ENCODE data around the gene HOXA9.

HOXA9 gene

DNA sequence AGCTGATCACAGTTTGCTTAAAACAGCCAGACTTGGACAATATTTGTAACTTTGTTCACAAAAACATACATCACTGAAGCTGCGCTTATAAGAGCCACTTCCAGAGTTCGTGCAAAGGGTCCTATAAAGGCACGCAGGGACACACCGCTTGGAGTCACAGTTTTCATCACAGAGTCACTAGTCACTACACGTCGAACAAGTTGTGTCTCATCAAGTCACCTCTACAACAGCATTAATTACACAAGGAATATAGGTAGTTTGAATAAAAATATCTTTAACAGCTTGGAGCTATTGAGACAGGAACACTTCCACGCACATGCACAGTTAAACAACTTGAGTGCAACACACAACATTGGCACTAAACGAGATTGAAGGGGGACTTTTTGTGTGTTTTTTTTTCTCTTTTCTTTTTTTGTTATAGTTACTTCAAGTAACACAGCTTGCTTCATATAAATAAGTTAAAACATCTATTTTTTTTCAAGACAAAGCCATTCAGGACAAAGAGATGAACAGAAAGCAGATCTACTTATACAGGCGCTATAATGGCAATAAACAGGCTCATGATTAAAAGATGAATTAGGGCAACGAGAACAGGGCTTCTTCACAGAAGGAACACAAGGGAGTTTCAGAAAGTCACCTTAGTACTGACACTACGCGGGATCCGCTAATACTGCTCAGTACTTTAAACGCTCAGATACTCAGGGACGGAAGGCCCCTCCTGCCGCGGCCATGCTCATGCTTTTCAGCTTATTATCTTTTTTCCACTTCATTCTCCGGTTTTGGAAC is 24.0 kb downstream of the HOXA9 start:
- peak; percentile 32 for DNase-seq

DNA sequence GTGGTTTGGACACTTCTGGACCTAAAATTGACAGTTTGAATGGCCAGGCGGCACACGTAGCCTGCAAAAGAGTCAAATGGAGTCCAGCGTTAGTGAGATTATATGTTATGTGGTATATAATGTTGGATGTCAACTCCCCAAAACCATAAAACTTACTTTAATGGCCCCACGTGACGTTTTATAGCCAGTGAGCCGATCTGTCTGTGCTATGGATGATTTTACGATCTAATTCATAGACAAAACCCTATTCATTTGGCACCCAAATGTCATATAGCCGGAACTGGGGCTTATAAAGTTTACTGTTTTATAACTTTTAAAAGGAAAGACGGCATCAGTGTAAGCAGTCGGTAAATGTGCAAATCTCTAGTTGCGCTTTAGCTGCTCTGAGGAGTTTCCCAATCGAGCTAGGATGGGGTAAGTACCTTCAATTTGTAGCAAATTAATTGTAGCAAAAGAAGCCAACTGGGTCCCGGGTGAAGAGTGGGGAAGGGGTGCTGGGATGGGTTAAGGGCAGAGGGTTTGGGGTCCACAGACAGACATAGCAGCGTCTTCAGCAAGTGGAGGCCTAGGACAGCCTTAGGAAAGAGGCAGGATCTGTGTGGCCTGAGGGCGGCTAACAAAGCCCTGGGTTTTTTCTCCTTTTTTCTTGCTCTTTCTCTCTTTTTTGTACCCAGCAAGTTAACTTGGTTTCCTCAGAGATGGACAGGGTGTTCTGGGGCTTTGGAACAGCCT is 25.0 kb downstream of the HOXA9 start:
- DNase-seq, result peak; percentile 45

DNA sequence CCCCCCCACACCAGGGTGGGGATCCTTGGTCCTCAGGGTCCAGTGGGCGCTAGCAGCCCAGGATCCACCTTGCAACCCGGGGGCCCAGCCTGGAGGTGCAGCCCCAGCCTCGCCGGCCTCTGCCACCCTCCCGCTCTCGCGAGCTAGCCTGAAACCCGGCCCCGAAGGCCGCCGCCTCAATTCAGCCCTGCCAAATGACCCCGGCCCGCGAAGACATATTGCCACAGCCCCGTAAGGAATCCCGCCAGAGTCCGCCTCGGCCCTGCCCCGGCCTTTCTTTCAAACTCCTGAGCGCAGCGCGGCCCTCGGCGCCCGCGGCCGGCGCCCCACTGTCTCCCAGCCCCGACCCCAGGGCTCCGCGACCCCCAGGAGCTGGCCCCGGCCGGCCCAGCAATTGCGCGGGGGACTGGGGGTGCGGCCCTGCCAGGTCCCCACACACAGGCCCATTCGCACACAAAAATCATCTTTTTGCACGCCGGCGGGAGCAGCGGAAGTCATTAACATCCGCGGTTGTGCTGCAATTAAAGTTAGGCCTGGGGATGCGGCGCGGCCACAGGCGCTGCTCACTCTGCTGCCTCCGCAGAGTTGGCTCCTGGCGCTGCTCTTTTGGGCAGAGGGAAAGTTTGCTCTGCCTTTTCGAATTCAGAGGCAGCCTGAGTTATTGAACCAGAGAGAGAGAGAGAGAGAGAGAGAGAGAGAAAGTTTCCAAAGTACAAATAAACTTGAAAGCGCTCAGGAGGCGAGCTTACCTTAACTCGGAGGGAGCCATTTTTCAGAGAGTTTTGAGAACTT is 25.8 kb downstream of the HOXA9 start:
- DNase-seq, result peak; percentile 61

DNA sequence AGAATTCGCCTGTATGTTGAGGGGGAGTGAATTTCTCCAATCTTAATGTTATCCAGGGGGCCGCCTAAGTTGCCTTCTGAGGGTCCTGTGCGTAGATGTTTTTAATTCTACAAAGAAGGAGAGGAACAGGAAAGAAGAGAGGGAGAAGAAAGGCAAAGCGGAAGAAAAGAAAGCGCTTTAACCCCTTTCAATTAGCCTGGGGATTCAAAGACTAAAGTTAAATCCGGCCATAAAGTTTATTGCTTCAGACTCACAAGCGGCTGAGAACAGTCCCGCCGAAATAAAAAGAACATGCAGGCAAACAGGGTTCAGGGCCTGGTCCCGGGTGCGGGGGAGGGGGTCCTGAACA is 26.4 kb downstream of the HOXA9 start:
- peak; percentile 22 for DNase-seq

DNA sequence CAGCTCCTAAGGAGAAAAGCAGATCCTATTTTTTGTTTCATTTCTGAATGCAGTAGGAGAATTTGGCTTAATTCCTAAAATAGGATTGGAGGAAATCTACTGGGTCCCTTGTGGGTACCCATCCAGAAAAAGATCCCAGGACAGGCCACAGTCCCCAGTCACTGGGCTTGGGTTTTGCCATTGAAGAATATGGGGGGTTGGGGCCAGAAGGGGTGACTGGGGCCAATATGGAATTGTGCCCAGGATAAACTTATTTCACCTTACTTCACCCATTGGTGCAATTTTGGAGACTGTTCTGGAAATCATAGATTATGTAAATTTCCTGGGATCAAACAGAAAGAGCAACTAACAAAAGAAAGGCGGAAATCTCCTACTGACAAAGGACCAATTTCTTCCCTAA is 26.9 kb downstream of the HOXA9 start:
- peak; percentile 41 for DNase-seq

DNA sequence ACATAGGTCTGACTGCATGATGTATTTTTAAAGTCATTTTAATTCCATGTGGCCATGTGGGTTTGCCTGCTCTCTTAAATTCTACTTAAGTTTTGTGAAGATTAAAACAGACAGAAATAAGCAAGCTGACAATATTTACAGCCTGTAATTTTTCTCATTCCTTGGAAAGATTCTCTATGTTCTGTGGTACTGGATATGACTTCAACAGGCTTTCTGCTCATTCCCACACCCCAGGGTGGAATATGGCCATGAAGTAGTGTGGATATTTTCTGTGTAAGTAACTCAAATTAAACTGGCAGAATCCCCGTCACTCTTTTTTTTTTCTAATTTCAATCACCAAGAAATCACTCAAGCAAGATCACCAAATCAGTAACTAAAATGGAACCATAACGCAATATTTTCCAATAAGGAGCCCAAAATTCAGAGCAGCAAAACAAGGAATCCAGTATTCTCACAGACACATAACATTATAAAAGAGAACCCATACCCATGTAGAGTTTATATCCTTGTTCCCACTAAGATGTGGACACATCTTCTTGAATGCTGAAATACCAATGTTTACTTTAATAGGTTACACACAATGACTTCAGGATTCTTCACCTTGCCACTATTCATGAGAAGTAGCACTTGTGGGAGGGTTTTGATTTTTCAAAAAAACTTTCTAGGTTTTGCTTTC is 27.6 kb downstream of the HOXA9 start:
- DNase-seq, result peak; percentile 36

DNA sequence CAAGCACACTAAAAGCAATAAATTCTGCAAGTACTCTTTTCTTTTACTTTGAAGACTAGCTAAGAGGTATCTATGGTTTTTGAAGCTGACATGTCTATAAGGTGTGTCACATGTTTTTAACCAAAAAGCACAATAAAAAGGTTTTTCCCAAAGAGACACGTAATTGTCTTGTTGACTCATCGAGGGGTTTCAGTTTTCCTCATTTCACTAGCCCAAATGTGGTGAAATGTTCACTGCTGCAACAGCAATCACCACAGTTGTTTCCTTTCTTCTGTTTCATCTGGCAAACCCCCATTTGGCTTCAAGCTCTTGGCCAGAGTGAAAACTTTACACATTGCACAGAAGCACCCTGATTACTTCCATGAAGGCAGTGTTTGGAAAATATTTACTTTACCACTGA is 30.9 kb downstream of the HOXA9 start:
- peak; percentile 52 for DNase-seq

DNA sequence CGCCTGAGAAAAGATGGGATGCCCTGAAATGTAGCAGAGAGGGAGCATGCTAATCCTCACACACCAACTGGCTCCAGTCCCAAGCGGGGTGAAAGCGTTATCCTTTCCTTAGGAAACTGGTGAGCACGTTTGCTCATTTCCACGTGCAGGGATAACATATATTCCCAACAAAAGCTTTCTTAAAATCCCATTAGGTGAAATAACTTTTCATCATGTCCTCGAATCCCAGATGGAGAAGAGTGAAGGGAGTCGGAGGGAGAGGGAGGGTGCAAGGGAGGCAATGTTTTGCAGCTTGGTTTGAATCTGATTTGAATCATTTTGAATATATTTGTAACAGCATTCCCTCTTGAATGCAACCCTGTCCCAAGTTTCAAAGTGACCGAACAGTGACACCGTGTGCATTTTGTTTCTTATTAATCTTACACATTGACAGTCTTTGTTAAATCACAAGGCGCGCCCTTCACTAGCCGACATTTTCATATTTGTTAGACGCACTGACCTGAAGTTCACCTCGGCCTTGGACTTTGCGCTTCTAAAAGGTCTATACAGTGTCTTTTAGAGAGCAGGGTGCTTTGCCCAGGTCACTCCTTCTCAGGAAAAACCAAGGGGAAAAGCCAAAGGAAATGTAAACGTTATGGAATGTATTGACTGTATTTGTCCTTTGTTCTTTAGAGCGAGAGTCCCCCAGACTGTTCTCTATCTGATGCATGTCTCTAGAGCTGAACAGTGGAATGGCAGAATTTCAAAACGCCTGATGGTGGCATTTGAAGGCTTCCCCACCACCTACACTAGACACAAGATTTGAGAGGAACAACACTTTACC is 31.7 kb downstream of the HOXA9 start:
- DNase-seq, result peak; percentile 40

DNA sequence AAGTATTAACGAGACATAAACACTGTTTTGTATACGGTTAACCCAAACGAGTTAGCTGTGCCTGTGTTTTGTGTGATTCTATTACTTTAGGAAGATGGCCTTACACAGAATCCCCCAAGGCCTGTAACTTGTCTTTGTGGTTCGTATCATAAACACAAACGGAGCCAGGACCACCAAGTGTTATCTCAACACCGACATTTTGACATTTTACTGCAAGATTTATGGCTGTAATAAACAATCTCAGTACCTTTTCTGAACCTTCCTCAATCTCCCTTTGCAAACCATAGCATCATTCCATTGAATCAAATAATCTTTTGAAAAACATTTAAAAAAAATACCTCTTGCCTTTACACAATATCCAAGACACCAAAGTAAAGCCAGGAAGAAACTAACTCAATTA is 32.4 kb downstream of the HOXA9 start:
- DNase-seq, result no peak

DNA sequence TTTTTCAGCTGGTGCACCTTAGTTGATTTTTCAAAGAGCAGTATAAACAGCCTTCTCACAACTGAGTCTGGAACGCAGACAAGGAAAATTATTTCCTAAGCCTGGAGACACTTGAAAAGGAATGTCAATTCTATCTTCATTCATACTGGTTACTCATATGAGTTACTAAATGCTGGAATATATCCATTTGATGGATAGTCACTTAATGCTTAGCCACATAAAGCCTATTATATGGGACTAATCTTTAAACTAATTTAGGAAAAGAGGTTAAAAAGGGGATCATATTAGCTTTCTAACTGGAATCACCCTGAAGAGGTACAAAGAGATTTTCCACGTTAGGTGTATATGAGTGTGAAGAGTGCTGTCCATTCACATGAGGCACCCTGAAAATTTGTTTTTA is 33.1 kb downstream of the HOXA9 start:
- no peak for DNase-seq

DNA sequence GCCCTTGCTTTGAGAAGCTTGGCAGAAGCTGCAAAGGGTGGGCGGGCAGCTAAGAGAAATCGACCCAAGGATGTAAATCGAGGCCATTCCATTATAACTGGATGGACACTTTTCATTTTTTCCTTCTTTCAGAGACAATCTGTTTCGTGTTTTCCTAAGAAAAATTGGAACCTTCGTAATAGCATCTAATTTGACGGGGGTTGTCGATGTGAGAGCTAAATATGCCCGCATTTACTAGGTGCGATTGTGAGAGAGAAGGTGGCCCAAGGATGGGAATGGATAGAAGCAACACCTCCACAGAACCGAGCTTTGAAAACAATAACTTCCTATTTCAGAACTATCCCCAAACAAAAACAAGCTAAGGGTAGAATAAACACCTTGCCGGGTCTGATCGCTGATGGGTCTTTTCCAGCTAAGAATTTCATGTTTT is 33.9 kb downstream of the HOXA9 start:
- peak; percentile 28 for DNase-seq

DNA sequence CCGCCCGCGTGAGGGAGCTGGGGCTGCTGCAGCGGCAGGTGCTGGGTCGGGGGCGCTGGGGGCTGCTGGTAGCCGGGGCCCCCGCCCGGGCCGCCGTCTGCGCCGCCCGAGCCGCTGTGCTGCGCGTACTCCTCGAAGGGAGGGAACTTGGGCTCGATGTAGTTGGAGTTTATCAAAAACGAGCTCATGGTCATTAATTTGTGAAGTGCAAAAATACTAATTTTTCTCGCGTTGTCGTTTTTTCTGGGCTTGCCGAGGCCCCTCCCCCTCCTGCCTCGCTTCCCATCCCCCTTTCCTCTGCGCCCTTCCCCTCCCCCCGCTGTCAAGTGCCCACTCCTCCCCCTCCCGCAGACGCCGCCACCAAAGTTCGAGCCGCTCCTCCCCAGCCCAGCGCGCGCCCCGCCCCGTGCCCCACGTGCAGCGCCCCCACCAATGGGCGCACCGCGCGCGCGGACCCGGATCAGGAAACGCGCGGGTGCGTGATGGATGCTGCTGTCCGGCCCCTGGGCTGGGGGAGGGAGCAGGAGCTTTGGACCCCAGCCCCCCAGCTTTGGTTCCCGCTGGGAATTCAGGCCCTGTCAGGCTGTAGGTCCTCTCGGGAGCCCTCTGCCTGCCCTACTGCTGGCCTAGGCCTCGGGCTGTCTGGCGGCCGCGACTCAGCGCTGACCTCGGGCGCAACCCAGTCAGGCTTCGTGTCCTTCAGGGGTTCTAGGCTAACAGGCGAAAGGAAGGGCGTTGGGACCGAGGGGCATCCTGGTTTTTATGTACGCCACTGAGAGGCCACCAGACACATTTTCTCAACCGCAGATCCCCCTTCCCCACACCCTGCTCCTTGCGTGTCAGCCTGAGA is 34.6 kb downstream of the HOXA9 start, which contains the start of gene HOXA4:
Gene HOXA4 (minus strand): TSS at position 218 of the 850 bp plus-strand sequence. CDS start 24 bp downstream, at position 194.
- DNase-seq, result peak; percentile 95

DNA sequence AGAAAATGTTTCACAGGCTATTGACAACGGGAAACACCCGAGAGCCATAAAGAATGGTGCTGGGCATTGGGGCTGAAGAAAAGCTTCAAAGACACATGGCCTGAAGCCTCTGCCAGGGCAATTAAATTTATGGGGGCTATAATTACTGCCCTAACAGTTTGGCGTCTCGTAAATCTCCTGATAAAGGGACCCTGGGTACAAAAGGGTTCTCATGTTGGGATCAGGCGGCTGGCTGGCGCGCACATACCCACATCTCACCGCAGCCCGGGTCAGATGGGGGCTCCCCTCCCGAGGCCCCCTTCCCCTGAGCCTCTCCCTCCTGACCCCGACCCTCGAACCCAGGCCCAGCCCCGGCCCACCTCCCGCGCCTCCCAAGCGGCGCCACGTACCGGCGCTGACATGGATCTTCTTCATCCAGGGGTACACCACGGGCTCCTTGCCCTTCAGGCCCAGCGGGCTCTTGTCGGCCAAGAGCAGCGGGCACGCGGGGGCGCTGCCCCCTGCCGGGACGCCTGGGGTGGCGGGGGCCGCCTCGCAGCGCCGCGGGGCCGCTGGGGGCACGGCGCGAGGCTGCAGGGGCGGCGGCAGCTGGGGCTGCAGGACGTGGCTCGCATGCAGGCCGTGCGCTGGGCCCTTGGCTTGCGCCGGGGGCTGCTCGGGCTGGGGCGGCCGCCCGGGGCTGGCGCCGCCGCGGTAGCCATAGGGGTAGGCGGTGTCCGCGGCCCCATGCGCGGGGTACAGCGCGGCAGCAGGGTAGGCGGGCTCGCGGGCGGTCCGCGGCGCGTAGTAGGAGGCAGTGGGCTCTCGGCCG is 35.4 kb downstream of the HOXA9 start:
- peak; percentile 65 for DNase-seq

DNA sequence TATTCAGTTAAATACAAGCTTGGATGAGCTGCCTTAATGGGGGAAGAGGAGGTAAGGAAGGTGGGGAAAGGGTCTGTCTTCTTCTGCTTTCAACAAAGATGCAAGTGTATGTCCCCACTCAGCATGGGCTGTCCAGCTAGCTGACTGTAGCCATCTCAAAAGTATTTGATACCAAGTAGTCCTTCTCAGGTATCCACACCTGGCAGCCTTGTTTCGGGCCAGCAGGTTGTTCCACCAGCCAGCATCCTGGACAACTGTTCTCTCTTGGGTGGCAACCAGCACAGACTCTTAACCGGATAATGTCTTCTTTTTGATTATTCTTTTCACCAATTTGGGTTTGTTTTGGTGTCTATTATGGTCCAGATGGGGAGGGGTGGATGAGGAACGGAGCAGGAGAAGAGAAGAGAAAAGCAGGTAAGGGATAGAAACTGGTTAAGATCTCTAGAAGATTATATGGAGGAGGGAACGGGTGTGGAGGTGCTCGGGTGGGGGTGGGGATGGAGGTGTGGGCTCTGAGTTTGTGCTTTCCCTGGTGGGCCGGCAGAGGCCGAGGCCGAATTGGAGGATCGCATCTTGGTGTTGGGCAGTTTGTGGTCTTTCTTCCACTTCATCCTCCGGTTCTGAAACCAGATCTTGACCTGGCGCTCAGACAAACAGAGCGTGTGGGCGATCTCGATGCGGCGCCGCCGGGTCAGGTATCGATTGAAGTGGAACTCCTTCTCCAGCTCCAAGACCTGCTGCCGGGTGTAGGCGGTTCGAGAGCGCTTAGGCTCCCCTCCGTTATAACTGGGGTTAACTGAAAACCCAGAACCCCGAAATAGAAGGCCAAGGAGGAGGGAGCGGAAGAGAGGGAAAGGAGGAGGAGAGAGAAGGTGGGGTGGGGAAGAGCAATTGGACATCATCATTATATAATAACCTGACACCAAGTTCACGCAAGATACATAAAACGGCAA is 36.3 kb downstream of the HOXA9 start:
- peak; percentile 39 for DNase-seq

DNA sequence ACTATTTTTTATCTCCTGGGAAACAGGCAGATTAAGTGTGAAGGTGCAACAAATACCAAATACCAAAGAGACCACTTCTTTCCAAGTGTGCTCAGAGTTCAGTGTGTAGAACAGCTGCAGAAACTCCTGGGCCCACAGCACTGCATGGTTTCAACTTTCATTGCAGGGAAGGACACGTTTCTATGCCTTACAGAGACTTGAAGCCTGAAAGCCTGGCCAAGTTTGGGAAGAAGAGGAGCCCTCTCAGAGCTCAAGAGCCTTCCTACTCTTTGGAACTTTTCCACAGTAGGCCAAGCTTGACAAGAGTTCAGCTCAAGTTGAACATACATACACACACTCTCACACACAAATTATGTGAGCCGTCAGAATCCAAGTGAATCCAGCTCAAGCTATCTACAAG is 37.3 kb downstream of the HOXA9 start:
- DNase-seq, result peak; percentile 54

DNA sequence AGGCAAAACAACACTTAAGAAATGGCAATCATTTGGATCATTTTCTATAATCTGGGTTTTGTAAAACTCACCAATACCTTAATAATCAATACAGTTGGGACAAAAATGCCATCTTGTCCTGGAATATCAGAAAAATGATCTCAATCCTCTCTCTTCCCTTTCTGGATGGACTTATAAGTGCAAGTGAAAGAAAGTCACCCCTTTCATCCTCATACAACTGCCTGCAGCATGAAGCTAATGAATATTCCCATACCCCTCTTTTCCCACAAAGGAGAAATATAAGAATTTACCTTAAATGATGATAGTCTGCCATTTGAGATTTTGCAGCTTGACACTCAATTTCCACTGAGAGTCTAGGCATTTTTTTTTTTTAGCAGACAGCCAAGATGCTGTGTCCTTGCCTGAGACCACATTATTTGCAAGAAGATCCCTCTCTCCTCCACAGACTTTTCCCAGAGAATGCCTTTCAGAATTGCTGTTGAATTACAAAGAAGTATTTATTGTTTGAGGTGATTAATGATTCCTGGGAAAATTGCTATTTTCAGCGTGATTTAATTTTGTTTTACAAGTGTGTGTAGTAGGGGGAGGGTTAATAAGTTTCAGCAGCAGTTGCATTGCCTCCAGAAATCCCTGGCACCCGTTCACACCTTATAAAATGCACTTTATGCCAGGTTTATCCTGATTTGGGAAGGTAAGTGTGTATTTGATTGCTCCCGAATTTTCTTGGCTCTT is 38.6 kb downstream of the HOXA9 start:
- DNase-seq, result no peak

DNA sequence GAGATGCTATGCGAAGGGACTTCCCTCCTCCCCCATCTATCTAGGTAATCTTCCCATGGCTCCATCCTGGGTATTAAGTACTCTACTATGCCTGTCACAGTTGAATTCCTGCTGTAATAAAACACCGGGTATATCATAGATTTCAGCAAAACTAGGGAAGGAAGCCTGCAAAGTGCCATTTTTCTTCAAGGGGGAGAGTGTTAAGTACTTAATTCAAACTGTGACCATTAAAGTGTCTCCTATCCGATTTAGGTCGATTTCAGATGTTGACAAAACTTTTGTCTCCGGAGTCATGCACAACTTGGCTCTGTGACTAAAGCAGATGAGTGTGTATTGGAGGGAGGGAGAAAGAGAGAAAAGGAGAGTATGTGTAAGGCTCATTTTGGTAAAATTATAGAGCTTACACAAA is 39.3 kb downstream of the HOXA9 start:
- peak; percentile 9 for DNase-seq
